Inflammatory macrophage treated with lipopolysaccharide for 1 hour (primary cell): ENCODE results near the gene ZNF224.
"Not testable (repeated sequence)": the region's sequence is repeated elsewhere in the genome, so short reads cannot be mapped to it uniquely, and the experiment has no call there.

Experiments
- DNase-seq, 2 donors: peaks; one replicate each; pipeline ENCODE4 v3.0.0-alpha.2; 2020 to 2022

ZNF224 gene

DNA sequence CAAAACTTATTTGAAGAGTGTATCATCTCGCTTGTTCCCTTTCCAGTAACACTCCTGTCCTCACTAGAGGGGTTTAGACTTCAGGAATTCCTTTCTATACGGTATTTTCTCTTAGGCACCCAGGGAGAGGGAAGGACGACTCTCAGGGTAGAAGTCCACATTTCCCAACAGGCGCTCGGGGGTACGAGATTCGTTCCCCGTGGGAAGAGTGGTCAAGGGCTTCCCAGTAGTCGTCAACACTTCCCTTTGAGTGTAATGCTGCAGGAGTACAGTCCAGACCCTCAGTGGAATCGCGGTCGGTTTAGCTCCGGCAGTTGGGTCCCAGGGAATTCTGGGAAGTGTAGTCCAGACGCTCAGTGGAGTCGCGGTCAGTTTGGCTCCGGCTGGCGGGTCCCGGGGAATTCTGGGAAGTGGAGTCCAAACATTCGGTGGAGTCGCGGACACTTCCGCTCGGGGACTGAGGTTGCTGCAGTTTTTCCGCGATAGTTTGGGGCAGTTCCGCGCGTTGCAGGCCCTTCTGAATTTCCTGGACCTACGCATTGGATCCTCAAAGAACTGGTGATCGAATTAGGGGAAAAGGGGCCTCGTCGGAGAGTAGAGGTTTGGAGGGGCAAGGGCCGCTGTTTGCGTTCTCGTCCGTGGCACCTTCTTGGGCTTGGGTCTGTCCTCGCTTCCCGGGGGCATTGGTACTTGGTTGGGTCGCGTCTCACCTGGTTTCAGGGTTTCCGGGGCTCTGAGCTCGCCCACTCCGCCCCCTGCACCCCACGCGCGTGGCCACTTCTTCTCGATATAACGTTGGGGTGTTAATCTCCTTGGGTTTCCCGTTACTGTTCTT, at the start of gene ZNF224:
Gene ZNF224 (plus strand): TSS at position 431 of the 835 bp plus-strand sequence. CDS start 3,513 bp downstream, outside the sequence.
- peak; percentile 90 to 95 for DNase-seq

DNA sequence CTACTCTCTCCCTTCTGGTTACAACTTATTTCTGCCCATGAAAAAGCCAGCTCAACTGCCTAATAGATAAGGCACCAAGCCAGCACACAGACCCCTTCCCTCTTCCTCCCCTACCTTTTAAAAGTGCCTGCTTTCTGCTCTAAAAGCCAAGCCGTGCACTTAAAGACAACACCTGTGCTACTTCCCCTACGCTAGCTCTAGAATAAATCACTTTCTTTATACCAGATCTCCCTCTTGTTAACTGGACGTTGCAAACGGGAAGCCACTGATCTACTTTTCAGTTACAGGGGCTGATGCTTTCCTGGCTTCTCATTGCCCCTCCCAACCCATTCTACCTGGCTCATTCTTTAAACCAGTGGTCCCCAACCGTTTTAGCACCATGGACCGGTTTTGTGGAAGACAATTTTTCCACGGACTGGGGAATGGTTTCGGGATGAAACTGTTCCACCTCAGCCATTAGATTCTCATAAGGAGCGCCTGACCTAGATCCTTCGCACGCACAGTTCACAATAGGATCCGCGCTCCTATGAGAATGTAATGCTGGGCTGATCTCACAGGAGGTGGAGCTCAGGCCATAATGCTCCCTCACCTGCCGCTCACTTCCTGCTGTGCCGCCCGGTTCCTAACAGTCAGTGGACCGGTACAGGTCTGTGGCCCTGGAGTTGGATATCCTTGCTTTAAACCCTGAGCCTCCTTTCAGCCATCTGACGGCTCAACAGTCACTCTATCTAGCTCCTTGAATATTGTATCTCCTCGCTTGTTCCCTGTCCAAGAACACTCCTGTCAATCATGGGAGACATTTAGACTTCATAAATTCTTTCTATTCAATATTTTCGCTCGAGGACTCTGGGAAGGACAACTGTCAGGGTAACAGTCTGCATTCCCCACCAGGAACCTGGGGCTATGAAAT, 43.2 kb upstream of the ZNF224 start:
- no peak for DNase-seq

DNA sequence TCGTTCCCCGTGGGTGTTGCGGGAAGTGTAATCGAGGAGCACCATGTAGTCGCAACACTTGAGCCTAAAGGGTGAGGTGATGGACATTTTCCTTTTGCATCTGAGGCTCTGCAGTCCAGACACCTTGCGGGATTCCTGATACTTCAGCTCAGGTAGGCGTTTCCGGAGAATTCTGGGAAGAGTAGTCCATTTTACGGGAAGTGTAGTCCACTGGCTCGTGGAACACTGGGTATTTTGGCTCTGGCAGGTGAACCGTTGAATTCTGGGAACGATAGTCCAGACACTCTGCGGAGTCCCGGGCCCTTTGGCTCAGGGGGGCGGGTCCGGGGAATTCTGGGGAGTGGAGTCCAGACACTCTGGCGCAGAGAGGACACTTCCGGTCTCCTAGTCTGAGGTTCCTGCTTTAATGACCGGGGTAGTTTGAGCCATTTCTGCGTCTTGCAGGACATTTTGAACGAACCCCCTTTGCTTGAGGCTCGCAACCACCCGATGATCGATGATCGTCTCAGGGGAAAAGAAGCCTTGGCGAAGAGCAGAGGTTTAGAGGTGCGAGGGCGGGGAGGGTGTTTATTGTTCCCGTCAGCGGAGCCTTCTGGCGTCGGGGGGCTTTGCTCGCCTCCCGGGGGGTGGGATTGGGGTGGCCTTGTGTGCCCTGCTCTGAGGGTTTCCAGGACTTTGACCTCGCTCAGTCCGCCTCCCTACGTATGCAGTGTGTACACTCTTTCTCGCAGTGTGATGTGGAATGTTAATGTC, 42.3 kb upstream of the ZNF224 start, which contains the start of gene ZNF223:
Gene ZNF223 (plus strand): TSS at position 387 of the 753 bp plus-strand sequence. CDS start 3,141 bp downstream, outside the sequence.
- peak; percentile 91 to 92 for DNase-seq

DNA sequence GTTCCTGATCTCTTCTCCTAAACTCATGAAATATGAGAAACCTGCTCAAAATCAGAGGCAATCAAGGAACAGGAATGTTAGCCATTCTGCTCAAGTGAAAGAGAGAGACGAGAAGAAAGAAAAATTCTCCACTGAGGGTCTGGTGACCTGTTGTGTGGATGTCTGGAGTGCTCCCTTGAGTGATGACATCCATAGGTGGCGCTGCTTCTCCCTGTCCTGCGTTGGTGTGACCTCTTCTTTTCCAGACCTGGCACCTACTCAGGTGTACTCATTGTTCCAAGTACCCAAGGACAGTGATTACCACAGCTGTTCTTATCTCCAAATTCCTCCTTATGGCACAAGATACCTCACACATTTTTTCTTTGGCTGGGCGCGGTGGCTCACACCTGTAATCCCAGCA, 38.3 kb upstream of the ZNF224 start:
- DNase-seq: no peak

DNA sequence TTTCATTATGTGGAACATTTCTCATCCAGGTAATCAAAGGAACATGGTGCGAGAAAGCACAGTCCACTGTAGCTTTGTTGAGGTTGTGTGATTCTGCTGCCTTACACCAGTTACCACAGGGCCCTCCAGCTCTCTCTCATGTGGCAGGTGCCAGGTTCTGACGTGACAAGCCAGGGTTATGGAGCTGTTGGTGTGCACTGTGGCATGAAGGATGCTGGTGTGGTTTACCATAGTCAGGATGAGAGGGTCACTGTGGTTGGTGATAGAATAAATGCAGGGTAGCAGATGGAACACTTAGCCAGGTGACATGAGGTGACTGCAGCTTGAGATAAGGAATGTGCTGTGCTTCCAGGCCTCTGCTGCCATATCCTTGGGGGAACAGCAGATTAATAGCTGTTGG, 34.9 kb upstream of the ZNF224 start:
- no peak for DNase-seq

DNA sequence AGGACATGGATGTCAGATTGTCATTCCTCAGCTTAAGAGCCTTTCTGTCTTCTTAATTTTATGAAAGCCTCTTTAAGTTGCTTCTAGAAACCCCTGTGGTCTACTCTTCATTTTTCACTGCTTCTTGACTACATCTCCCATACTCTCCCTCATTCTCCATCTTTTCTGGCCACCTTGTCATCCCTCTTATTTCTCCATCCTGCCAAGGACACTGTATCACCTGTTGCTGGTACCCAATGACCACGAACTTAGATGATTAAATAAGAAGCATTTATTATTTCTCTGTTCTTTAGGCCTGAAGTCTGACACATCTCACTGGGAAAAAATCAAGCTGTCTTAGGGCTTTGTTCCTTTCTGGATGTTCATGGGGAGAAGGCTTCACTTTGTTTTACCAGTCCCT, 33.1 kb upstream of the ZNF224 start:
- DNase-seq: no peak

DNA sequence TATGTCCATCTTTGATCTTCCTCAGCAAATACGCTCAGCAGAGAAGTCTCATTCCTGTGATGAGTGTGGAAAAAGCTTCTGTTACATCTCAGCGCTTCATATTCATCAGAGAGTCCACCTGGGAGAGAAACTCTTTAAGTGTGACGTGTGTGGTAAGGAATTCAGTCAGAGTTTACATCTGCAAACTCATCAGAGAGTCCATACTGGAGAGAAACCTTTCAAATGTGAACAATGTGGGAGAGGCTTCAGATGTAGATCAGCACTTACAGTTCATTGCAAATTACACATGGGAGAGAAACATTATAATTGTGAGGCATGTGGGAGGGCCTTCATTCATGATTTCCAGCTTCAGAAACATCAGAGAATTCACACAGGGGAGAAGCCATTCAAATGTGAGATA, 27.9 kb upstream of the ZNF224 start:
- no peak for DNase-seq

DNA sequence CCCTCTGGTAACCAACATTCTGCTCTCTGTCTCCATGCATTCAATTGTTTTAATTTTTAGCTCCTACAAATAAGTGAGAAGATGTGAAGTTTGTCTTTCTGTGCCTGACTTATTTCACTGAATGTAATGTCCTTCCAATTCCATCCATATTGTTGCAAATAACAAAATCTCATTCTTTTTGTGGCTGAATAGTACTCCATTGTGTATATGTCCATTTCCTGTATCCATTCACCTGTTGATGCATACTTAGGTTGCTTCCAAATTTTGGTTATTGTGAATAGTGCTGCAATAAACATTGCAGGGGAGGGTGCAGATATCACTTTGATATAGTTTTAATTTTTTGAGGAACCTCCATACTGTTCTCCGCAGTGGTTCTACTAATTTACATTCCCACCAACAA, 24.7 kb upstream of the ZNF224 start:
- DNase-seq: no peak

DNA sequence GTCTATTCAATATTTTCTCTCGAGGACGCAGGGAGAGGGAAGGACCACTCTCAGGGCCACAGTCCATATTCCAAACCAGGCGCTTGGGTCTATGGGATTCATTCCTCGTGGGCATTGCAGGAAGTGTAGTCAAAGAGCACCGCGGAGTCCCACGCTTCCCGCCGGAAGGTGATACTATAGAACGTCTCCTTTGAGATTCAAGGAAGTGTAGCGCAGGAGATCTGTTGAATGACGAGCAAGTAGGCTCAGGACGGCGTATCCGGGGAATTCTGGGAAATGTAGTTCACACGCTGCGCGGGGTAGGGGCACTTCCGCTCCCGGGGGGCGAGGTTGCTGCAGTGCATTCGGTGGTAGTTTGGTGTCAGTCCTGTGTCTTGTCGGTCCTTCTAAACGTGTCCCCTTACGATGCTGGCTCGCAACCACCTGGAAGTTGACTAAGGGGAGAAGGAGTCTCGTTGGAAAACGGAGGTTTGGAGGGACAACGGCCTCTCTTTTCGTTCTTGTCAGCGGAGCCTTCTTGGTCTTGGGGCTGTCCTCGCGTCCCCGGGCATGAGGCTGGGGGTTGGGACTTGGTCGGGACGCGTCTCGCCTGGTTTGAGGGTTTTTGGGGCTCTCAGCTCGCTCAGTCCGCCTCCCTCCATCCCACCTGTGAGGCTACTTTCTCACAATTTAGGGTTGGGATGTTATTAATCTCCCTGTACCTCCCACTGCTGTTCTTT, 22.2 kb upstream of the ZNF224 start, which contains the start of gene ZNF284:
Gene ZNF284 (plus strand): TSS at position 336 of the 719 bp plus-strand sequence. CDS start 4,231 bp downstream, outside the sequence.
- peak; percentile 79 to 88 for DNase-seq

DNA sequence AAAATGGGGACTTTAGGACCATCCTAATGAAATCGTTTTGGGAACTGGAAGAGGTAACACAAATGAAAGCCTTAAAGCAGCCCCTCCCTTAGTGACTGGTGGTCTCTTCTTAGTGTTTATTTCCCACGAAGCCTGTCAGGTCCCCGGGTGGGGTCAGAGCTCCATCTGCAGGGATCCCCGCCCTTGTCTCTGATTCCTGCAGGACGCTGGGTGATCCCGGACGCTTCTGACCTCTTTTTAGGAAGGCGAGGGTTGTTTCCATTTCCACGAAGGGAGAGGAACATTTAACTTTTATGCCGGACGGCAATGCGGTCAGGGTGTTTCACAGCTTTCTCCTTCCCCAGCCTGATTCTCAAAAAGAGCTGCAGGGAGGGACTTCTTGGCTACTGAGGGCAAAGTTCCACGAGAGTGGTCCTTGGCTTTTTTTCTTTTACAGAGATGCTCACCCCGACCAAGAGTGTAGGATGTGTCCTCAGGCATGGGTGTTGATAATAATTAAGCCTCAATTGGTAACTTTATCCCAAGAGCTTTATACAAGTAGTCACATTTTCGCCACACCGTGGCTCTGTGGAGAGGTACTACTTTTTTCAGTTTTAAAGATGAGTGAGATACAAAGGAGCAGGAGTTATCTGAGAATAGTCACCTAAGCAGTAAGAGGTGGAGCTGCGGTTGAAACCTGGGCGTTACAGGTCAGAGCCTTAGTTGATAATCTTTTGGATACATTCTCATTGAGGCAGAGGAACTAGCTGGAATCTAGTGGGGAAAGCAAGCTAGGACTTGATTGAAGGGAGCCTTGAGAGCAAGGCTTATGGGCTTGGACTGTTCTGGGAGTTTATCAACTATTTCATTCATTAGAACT, 21.4 kb upstream of the ZNF224 start:
- no peak for DNase-seq

DNA sequence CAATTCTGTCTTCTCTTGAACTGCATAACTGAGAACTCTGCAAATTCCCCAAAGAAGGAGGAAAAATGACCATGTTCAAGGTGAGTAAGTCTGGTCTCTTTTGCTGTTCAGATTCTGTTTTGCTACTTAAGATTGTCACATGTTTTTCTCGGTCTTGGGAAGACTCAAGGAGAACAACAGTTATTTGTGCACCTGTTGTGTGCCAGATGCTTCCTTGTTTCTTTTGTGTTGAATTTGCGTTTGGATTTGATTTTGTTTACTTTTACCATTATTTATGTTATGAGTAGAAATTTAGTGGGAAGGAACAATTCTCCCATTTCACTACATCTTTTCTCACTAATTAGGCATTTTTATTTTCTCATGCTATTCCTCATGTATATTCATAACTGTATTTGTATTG, 17.8 kb upstream of the ZNF224 start:
- no peak for DNase-seq

DNA sequence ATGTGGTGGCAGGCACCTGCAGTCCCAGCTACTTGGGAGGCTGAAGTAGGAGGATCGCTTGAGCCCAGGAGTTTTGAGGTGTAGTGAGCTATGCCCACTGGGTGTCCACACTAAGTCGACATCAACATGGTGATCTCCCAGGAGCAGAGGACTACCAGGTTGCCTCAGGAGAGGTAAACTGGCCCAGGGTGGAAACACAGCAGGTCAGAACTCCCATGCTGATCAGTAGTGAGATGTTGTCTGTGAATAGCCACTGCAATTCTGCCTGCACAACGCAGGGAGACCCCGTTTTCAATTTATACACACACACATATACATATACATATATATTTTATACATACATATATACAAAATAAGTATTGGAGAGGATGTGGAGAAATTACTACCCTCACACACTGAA, 2.1 kb upstream of the ZNF224 start:
- DNase-seq: no peak

DNA sequence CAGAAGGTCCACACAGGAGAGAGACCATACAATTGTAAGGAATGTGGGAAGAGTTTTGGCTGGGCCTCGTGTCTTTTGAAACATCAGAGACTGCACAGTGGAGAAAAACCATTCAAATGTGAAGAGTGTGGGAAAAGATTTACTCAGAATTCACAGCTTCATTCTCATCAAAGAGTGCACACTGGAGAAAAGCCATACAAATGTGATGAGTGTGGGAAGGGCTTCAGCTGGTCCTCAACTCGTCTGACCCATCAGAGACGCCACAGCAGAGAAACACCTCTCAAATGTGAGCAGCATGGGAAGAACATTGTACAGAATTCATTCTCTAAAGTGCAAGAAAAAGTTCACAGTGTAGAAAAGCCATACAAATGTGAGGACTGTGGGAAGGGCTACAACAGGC, 13.6 kb downstream of the ZNF224 start:
- DNase-seq: no peak

DNA sequence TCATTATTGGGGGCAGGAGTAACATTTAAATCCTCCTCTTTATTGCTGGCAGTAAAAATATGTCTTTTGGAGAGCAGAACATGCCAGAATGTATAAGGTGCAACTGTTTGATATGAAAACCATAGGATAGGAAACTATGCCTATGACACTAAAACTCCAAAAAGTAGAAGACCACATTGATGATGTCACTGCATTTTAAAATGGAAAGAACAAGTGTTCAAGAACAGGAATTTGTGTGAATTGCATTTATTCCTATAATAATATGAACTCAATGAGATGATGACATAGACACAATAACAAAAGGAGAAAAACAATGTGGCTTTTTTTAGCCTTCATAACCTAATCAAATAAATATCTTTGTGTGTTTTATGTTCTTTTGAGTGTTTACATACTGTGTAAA, 15.3 kb downstream of the ZNF224 start:
- no peak for DNase-seq

DNA sequence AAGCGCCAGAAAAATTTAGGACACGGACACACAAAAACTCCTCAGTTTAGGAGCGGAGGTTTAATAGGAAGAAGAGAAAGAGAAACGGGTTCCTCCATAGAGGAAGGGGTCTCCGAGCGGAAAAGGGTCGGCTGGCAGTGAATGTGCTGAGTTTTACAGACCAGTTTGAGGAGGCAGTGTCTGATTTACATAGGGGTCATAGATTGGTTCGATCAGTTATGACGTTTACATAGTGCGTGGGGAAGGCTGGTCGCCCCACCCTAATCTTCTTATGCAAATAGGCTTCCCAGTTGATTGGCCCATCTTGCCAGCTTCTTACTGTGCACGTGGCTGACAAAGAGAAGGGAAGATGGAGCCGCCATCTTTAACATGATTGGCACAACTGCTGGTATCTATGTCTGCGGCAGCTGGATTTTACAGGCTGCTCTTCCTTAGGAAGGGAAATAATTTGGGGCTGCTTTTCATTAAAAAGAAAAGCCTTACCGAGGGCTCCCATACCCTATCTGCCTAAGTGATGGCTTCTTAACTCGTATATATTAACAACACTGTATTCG, 17.8 kb downstream of the ZNF224 start:
- DNase-seq: peak; percentile 35 to 52

DNA sequence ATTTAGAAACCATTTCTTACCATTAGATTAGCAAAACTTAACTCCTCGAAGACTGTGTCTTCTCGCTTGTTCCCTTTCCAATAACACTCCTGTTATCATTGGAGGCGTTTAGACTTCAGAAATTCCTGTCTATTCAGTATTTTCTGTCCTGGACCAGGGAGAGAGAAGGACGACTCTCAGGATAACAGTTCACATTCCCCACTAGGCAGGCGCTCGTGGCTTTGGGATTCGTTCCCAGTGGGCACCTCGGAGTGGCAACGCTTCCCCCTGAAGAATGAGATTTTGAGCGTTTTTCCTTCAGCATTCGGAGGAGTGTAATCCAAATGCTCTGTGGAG, 18.6 kb downstream of the ZNF224 start:
- DNase-seq: peak in 1 of 2 donors; percentile 3

DNA sequence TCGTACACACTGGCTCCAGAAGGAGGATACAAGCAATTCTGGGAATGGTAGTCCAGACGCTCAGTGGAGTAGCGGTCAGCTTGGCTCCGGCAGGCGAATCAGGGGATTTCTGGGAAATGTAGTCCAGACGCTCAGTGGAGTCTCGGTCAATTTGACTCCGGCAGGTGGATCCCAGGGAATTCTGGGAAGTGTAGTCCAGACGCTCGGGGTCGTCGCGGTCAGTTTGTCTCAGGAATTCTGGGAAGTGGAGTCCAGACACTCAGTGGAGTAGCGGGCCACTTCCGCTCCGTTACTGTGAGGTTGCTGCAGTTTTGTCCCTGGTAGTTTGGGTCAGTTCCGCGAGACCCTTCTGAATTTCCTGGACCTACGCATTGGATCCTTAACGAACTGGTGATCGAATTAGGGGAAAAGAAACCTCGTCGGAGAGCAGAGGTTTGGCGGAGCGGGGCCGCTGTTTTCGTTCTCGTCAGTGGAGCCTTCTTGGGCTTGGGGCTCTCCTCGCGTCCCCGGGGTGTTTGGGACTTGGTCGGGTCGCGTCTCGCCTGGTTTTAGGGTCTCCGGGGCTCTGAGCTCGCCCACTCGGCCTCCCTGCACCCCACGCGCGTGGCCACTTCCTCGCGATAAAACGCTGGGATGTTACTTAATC, 19.1 kb downstream of the ZNF224 start, which contains the start of gene ZNF225:
Gene ZNF225 (plus strand): TSS at position 262 of the 646 bp plus-strand sequence. CDS start 2,429 bp downstream, outside the sequence.
- peak; percentile 97 to 98 for DNase-seq

DNA sequence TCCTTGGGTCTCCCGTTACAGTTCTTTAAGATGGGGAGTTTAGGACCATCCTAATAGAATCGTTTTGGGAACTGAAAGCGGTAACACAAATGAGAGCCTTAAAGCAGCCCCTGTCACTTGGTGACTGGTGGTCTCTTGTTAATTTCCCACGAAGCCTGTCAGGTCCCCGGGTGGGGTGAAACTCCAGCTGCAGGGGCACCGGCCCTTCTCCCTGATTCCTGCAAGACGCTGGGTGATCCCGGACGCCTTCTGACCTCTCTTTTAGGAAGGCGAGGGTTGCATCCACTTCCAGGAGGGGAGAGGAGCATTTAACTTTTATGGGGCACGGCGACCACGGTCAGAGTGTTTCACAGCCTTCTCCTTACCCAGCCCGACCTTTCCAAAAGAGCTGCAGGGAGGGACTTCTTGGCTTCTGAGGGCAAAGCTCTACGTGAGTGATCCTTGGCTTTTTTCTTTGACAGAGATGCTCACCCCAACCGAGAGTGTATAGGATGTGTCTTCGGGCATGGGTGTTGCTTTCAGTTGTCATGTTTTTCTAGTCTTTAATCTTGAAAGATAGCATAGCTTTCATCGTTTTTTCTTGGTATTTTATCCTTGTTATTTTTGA, 19.7 kb downstream of the ZNF224 start:
- DNase-seq: no peak

DNA sequence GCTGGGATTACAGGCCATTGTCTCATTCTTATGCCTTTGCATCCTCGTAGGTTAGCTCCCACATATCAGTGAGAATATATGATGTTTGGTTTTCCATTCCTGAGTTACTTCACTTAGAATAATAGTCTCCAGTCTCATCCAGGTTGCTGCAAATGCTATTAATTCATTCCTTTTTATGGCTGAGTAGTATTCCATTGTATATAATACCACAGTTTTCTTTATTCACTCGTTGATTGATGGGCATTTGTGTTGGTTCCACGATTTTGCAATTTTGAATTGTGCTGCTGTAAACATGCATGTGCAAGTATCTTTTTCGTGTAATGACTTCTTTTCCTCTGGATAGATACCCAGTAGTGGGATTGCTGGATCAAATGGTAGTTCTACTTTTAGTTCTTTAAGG, 27.0 kb downstream of the ZNF224 start:
- not testable (repeated sequence) for DNase-seq

DNA sequence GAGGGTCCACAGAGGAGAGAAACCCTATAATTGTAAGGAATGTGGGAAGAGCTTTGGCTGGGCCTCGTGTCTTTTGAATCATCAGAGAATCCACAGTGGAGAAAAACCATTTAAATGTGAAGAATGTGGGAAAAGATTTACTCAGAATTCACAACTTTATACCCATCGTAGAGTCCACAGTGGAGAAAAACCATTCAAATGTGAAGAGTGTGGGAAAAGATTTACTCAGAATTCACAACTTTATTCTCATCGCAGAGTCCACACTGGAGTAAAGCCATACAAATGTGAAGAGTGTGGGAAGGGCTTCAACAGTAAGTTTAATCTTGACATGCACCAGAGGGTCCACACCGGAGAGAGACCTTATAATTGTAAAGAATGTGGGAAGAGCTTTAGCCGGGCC, 37.8 kb downstream of the ZNF224 start:
- DNase-seq: no peak
